ENCODE measurements around the gene SMOC2. TPM values are rescaled to one million over a fixed set of nuclear protein-coding genes. Genes with fewer than 3 reads are reported as not detected.
A peak's percentile ranks its signal among the peaks of the same experiment; 100 is the strongest.
"Not testable (repeated sequence)": the region's sequence is repeated elsewhere in the genome, so short reads cannot be mapped to it uniquely, and the experiment has no call there.

SMOC2 gene
- total and polyA plus RNA-seq, 2 donors: 61.1 to 176 TPM

DNA sequence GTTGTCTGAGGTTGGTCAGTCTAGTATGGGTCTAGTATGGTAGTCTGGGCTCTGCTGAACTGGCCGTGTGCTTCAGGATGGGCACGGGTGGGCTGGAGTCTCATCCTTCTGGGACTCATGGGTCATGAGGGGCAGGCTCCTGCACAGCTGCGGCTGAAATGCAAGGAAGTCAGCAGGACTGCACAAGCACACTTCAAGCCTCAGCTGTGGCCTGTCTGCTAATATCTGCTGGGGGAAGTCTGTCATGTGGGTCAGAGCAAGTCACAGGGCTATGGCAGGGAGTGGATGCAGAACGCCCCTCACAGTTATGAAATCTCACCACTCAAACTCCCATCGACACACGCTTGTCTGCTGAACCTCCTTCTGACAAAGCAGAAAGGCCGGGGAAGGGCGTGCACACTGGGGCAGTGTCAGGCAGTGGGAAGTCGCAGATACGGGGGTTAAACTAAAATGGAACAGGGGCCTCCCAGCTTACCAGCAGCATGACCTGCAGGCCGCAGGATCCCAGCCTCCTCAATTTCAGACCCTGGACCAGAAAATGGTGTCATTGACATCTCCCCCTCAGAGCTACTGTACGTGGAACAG lies 229.5 kb downstream of the SMOC2 start:
- no peak overlapping the region for H3K27ac ChIP-seq (ENCODE audit: low read depth)
- no peak for DNase-seq (ENCODE audit: extremely low spot score)
- no peaks in the 10 kb centered on the region for H3K4me1 ChIP-seq (ENCODE audit: insufficient read depth)
- H3K4me3 ChIP-seq (ENCODE audit: low read depth, low read length): no peak overlapping the region
- WGBS: 85% methylated on average over 12 of the region's 12 CpGs
- no peaks in the 10 kb centered on the region for H3K36me3 ChIP-seq (ENCODE audit: insufficient read depth)

DNA sequence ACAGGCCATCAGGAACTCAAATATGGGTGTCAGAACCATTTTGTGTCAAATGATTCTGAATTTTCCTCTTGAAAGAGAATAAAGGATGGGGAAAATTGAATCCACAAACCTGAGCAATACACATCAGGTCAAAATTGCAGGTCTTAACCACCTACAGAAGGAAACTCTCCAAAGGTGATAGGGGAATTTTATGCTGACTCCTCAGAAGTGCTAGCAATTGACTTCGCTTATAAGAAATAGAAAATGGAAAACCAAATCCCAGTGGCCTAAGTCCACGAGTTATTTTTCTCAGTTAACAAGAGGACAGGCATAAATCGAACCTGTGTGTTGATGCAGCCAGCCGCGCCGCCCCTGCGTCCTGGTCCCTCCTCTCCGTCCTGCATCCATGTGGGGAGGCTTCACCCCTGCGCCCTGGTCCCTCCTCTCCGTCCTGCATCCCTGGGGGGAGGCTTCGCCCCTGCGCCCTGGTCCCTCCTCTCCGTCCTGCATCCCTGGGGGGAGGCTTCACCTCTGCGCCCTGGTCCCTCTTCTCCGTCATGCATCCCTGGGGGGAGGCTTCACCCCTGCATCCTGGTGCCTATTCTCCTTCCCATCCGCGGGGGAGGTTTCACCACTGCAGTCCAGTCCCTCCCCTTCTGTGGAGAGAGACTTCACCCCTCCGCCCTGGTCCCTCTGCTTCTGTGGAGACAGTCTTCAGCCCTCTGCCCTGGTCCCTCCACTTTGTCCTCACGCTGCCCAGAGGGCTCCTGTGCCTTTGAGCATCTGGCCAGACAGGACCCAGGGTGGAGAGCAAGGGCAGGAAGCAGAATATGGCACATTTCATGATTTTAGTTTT lies 230.3 kb downstream of the SMOC2 start:
- no peak for DNase-seq (ENCODE audit: extremely low spot score)
- Histone ChIP-seq H3K4me3 (ENCODE audit: low read depth, low read length) (no peak overlapping the region), H3K4me1 (ENCODE audit: insufficient read depth) (no peaks in the 10 kb centered on the region), H3K27ac (ENCODE audit: low read depth) (no peak overlapping the region), H3K36me3 (ENCODE audit: insufficient read depth) (no peaks in the 10 kb centered on the region)
- 94% methylated on average over 19 of the region's 19 CpGs for WGBS

DNA sequence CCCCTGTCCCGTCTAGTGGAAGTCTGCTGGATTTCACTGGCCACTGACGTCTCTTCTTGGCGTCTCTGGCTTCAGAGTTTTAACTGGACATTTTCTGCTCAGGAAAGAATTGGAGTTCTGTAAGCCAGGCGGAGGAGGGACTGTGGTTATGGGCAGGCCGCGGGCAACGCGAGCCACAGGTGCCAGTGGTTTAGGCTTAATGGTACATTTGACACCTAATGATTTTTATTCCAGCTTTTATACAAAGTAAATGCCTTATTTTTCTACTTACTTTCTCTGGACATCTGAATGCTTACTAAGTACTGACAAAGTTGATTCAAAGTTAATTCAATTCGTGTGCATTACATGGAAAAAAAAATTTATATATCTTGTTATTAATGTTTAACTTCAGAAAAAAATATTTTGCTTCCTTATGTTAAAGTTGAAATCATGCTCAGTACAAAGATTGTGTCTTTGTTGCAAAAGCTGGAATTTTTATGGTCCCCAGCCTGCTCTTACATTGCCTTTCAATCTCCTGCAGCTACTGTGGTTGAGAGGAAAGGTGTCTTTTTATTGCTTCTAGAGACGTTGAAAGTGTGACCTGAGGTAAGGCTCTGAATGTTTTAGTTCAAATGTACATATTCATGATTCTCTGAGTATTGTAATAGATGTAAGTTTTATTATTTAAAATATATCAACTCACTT lies 231.0 kb downstream of the SMOC2 start:
- no peak overlapping the region for H3K27ac ChIP-seq (ENCODE audit: low read depth)
- 75% methylated on average over 10 of the region's 10 CpGs for WGBS
- DNase-seq (ENCODE audit: extremely low spot score): no peak

GRCh38 chr6:168674595-168674994 lies 233.6 kb downstream of the SMOC2 start:
- 95% methylated on average over 7 of the region's 7 CpGs for WGBS
- Histone ChIP-seq H3K27ac (ENCODE audit: low read depth) (no peak overlapping the region), H3K4me1 (ENCODE audit: insufficient read depth) (no peaks in the 10 kb centered on the region), H3K4me3 (ENCODE audit: low read depth, low read length) (no peak overlapping the region), H3K36me3 (ENCODE audit: insufficient read depth) (no peaks in the 10 kb centered on the region)
- DNase-seq (ENCODE audit: extremely low spot score): no peak

More for the DNA sequence above, 231.0 kb downstream of the SMOC2 start:
- no peaks in the 10 kb centered on the region for H3K4me1 ChIP-seq (ENCODE audit: insufficient read depth)
- H3K36me3 ChIP-seq (ENCODE audit: insufficient read depth): no peaks in the 10 kb centered on the region
- H3K4me3 ChIP-seq (ENCODE audit: low read depth, low read length): no peak overlapping the region

- no peak for DNase-seq (ENCODE audit: extremely low spot score)
- WGBS: 75% methylated on average over 11 of the region's 11 CpGs
- Histone ChIP-seq H3K4me3 (ENCODE audit: low read depth, low read length) (no peak overlapping the region), H3K4me1 (ENCODE audit: insufficient read depth) (no peaks in the 10 kb centered on the region), H3K36me3 (ENCODE audit: insufficient read depth) (no peaks in the 10 kb centered on the region), H3K27ac (ENCODE audit: low read depth) (no peak overlapping the region)
Measured at GRCh38 chr6:168675375-168675774, 234.4 kb downstream of the SMOC2 start.

DNA sequence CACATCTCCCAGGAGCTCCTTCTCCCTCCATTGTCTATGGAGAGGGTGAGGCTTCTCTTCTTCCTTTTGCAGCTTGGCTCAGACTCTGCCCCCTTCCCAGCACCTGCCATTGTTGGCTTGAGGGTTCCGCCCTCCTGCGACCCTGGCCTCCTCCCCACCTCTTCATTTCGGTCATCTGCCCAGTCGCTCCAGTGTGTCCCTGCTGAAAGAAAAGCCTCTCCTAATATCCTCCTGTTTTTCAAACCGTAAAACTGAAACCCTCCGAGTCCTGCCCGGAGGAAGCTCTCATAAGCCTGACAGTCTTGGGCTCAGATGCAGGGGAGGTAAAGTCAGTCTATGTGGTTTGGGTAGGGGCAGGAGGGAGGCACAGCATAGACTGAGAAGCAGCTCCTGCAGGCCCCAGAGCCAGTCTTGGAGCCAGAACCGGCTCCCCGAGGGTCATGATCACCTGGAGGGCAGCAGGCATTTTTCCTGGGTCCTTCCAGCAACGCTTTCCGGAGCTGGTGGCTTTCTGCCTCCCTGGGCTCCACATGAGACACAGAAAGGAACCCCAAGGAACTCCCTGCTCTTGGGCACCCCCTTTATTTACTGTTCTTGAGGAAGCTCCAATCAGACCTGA lies 235.1 kb downstream of the SMOC2 start:
- no peaks in the 10 kb centered on the region for H3K4me1 ChIP-seq (ENCODE audit: insufficient read depth)
- 89% methylated on average over 11 of the region's 11 CpGs for WGBS
- no peak overlapping the region for H3K4me3 ChIP-seq (ENCODE audit: low read depth, low read length)
- DNase-seq (ENCODE audit: extremely low spot score): no peak
- H3K27ac ChIP-seq (ENCODE audit: low read depth): no peak overlapping the region
- no peaks in the 10 kb centered on the region for H3K36me3 ChIP-seq (ENCODE audit: insufficient read depth)

- H3K4me1 ChIP-seq (ENCODE audit: insufficient read depth): no peaks in the 10 kb centered on the region
- no peak overlapping the region for H3K27ac ChIP-seq (ENCODE audit: low read depth)
- no peak for DNase-seq (ENCODE audit: extremely low spot score)
- 77% methylated on average over 16 of the region's 16 CpGs for WGBS
- H3K36me3 ChIP-seq (ENCODE audit: insufficient read depth): no peaks in the 10 kb centered on the region
- H3K4me3 ChIP-seq (ENCODE audit: low read depth, low read length): no peak overlapping the region
Measured at GRCh38 chr6:168676552-168677322, 235.8 kb downstream of the SMOC2 start.

DNA sequence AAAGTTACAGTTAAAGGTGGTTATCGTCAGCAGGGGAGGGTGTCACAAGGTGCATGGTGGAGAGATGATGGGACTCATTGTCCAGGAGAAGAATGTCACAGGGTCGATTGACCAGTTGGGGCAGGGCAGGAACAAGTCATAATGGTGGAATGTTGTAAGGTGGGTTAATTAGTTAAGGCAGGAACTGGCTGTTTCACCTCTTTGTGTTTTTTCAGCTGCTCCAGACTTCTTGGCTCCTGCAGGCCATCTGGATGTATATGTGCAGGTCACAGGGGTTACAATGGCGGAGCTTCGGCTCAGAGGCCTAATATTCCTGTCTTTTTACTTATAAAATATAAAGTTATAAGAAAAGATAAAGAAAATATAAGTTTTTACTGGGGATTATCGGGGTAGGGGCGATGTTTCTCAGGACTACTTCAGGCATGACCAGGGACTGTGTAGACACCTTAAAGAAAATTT lies 236.4 kb downstream of the SMOC2 start:
- not testable (repeated sequence) for H3K27ac ChIP-seq (ENCODE audit: low read depth); H3K36me3 ChIP-seq (ENCODE audit: insufficient read depth); H3K4me1 ChIP-seq (ENCODE audit: insufficient read depth); H3K4me3 ChIP-seq (ENCODE audit: low read depth, low read length)
- WGBS: 79% methylated on average over 6 of the region's 6 CpGs
- peak; percentile 7 for DNase-seq (ENCODE audit: extremely low spot score)

GRCh38 chr6:168678077-168678476 lies 237.1 kb downstream of the SMOC2 start:
- H3K27ac ChIP-seq (ENCODE audit: low read depth): no peak overlapping the region
- no peaks in the 10 kb centered on the region for H3K4me1 ChIP-seq (ENCODE audit: insufficient read depth)
- DNase-seq (ENCODE audit: extremely low spot score): no peak
- no peaks in the 10 kb centered on the region for H3K36me3 ChIP-seq (ENCODE audit: insufficient read depth)
- 40% methylated on average over 1 of the region's 1 CpG for WGBS
- H3K4me3 ChIP-seq (ENCODE audit: low read depth, low read length): no peak overlapping the region

- no peak for DNase-seq (ENCODE audit: extremely low spot score)
- Histone ChIP-seq H3K27ac (ENCODE audit: low read depth) (no peak overlapping the region), H3K4me3 (ENCODE audit: low read depth, low read length) (no peak overlapping the region), H3K36me3 (ENCODE audit: insufficient read depth) (no peaks in the 10 kb centered on the region), H3K4me1 (ENCODE audit: insufficient read depth) (no peaks in the 10 kb centered on the region)
- 53% methylated on average over 5 of the region's 5 CpGs for WGBS
Measured at GRCh38 chr6:168678588-168678987, 237.6 kb downstream of the SMOC2 start.

DNA sequence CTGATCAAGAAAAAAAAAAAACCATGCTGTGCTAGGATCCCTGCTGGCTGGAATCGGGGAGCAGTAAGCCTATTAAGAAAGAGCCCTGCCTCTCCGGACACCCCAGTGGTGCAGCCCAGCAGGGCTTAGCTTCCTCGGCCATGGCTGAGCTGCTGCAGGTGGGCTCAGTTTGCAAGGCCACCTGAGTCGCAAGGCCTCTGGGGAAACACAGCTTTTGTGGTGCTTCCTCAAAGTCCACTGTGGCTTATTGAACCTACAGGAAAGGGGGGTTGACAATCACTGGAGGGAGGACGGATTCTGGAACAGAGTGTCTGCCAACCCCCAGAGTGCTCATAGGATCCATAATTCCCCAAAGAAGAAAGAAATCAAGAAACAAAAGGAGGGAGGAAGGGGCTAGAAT lies 240.8 kb downstream of the SMOC2 start:
- no peak for DNase-seq (ENCODE audit: extremely low spot score)
- Histone ChIP-seq H3K4me1 (ENCODE audit: insufficient read depth) (no peaks in the 10 kb centered on the region), H3K27ac (ENCODE audit: low read depth) (no peak overlapping the region), H3K4me3 (ENCODE audit: low read depth, low read length) (no peak overlapping the region), H3K36me3 (ENCODE audit: insufficient read depth) (no peaks in the 10 kb centered on the region)
- 93% methylated on average over 5 of the region's 5 CpGs for WGBS

DNA sequence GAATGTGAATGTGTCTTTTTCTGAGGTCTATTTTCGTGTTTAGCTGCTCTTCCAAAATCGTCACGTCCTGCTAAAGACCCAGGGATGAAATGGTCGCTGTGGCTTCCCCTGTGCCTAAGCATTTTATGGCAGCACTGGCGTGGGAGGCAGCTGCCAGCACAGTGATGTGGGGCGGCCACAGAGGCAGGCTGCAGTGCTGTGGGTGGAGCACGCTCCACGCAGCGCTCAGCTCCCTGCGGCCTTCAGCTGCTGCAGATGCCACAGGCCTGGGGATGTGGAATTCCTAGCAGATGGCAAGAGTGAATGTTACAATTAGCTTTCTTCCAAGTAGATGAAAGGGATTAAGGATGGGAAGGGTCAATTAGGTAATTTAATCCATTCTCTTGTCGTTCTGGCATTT lies 242.6 kb downstream of the SMOC2 start:
- Histone ChIP-seq H3K4me3 (ENCODE audit: low read depth, low read length) (no peak overlapping the region), H3K36me3 (ENCODE audit: insufficient read depth) (no peaks in the 10 kb centered on the region), H3K27ac (ENCODE audit: low read depth) (no peak overlapping the region), H3K4me1 (ENCODE audit: insufficient read depth) (no peaks in the 10 kb centered on the region)
- 56% methylated on average over 11 of the region's 11 CpGs for WGBS
- no peak for DNase-seq (ENCODE audit: extremely low spot score)

DNA sequence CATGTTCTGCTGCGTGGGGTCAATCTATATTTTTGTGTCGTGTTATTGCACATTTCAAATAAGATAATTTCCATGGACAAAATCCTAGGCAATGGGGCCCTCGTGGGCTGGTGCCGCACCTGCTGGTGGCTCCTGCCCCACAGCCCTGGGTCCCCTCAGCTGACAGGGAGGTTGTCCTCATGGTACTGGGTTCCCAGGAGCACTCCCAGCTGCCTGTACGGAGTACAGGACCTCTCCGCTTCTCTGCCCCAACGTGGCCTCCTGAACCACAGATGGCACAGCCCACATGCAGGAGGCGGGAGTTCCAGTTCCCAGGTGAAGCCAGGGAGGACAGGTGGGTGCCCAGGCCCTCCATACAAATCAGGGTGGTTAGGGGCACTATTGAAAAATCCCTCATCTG lies 243.5 kb downstream of the SMOC2 start:
- Histone ChIP-seq H3K4me1 (ENCODE audit: insufficient read depth) (no peaks in the 10 kb centered on the region), H3K4me3 (ENCODE audit: low read depth, low read length) (no peak overlapping the region), H3K36me3 (ENCODE audit: insufficient read depth) (no peaks in the 10 kb centered on the region), H3K27ac (ENCODE audit: low read depth) (no peak overlapping the region)
- DNase-seq (ENCODE audit: extremely low spot score): no peak
- WGBS: 78% methylated on average over 8 of the region's 8 CpGs

Measured in urinary bladder (tissue), 4 donors.